MM.1S (cell line): ENCODE measurements around the gene AGTRAP.

Experiments used
- EZH2 ChIP-seq: fragments of 300-600 bp; sonication (generic); optimal IDR thresholded peaks from 2 replicates; pipeline ENCODE3; 2017; ENCODE audit warnings: low read depth, mild to moderate bottlenecking, antibody characterized with exemption, low read length, mixed read lengths
- EZH2phosphoT487 ChIP-seq: fragments of 300-600 bp; sonication (generic); IDR thresholded peaks from 2 replicates; pipeline ENCODE4 v1.6.1; 2018; ENCODE audit warnings: antibody characterized with exemption, low read length
- TF ChIP-seq, protein P1 (sequence below): fragments of 300-600 bp; sonication (generic); IDR thresholded peaks from 2 replicates; pipeline ENCODE4 v1.5.1; 2016; ENCODE audit warnings: antibody characterized with exemption, low read length, mixed read lengths

DNA sequence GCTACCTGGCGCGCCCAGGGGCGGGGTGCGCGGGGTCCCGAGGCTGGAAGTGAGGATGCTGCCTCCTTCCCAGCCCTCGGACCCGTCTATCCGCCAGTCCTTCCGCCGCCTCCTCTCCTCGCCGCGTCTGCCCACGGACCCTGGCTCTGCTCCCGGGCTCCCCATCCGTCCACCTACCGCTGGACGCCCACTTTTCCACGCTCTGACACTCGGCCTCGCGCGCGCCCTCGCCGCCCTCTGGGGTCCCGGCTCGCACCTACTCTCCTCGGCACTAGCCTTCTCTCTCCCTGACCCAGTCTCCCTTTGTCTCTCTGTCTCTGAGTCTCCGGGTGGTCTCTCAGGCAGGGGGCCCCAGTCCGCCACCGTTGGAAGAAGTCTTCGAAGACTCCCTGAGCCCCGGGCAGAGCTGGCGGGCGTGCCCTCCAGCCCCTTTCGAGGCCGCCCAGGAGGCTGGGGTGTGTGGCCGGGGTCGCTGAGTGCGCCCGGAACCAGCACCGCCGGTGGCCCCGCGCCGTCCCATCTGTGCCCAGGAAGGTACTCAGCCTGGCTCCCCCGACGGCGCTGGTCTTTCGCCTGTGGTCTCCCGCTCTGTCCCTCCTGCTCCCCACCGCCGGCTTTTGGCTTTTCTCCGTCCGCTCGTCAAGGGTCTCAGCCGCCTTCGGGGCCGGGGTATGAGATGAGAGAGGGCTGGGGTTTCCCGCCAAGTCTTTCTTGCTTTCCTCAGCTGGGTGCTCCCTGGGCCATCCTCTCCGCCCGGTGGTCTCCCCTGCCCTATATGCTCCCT lies 43.8 kb upstream of the AGTRAP start:
- TF ChIP-seq, protein P1, sequence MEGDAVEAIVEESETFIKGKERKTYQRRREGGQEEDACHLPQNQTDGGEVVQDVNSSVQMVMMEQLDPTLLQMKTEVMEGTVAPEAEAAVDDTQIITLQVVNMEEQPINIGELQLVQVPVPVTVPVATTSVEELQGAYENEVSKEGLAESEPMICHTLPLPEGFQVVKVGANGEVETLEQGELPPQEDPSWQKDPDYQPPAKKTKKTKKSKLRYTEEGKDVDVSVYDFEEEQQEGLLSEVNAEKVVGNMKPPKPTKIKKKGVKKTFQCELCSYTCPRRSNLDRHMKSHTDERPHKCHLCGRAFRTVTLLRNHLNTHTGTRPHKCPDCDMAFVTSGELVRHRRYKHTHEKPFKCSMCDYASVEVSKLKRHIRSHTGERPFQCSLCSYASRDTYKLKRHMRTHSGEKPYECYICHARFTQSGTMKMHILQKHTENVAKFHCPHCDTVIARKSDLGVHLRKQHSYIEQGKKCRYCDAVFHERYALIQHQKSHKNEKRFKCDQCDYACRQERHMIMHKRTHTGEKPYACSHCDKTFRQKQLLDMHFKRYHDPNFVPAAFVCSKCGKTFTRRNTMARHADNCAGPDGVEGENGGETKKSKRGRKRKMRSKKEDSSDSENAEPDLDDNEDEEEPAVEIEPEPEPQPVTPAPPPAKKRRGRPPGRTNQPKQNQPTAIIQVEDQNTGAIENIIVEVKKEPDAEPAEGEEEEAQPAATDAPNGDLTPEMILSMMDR, result no peak
- TF ChIP-seq EZH2phosphoT487 (no peak), EZH2 (peak; percentile 77)
